HG03378 (cell line): ENCODE data around the gene FRMD4A.
"Not testable (repeated sequence)": the region's sequence is repeated elsewhere in the genome, so short reads cannot be mapped to it uniquely, and the experiment has no call there.

Experiments
- ATAC-seq: cut with Tn5 transposase; IDR thresholded peaks from one replicate; pipeline ENCODE4 v1.9.1; 2021; ENCODE audit warnings: mild to moderate bottlenecking, moderate library complexity; ENCODE audit not compliant: unreplicated experiment

The FRMD4A gene

GRCh38 chr10:14066106-14066505 lies 264.6 kb downstream of the FRMD4A start:
- no peak for ATAC-seq

GRCh38 chr10:14063531-14064285 lies 267.0 kb downstream of the FRMD4A start:
- ATAC-seq: no peak

GRCh38 chr10:14062528-14063260 lies 268.0 kb downstream of the FRMD4A start:
- ATAC-seq: no peak

- ATAC-seq: no peak
Measured at GRCh38 chr10:14060320-14061070, 270.2 kb downstream of the FRMD4A start.

GRCh38 chr10:14056610-14057332 lies 274.0 kb downstream of the FRMD4A start:
- ATAC-seq: no peak

- ATAC-seq: no peak
Measured at GRCh38 chr10:14052931-14053330, 277.8 kb downstream of the FRMD4A start.

- no peak for ATAC-seq
Measured at GRCh38 chr10:14050598-14050997, 280.1 kb downstream of the FRMD4A start.

GRCh38 chr10:14048930-14049613 lies 281.7 kb downstream of the FRMD4A start:
- no peak for ATAC-seq

GRCh38 chr10:14047431-14047830 lies 283.3 kb downstream of the FRMD4A start:
- no peak for ATAC-seq

GRCh38 chr10:14042051-14042450 lies 288.7 kb downstream of the FRMD4A start:
- ATAC-seq: not testable (repeated sequence)

GRCh38 chr10:14040787-14041631 lies 289.7 kb downstream of the FRMD4A start:
- no peak for ATAC-seq

GRCh38 chr10:14039968-14040668 lies 290.6 kb downstream of the FRMD4A start:
- ATAC-seq: no peak

GRCh38 chr10:14036233-14036632 lies 294.5 kb downstream of the FRMD4A start:
- no peak for ATAC-seq

GRCh38 chr10:14035506-14035905 lies 295.2 kb downstream of the FRMD4A start:
- no peak for ATAC-seq

- no peak for ATAC-seq
Measured at GRCh38 chr10:14032406-14032998, 298.2 kb downstream of the FRMD4A start.

- no peak for ATAC-seq
Measured at GRCh38 chr10:14026325-14026724, 304.4 kb downstream of the FRMD4A start.

GRCh38 chr10:14025283-14026189 lies 305.2 kb downstream of the FRMD4A start:
- no peak for ATAC-seq
